CD4-positive, alpha-beta T cell treated with Interleukin-10 for 1 hour (primary cell): ENCODE results near the gene SLC10A7.

Experiments used
- DNase-seq: peaks from one replicate; pipeline ENCODE4 v3.0.0-alpha.2; 2020

SLC10A7 gene

DNA sequence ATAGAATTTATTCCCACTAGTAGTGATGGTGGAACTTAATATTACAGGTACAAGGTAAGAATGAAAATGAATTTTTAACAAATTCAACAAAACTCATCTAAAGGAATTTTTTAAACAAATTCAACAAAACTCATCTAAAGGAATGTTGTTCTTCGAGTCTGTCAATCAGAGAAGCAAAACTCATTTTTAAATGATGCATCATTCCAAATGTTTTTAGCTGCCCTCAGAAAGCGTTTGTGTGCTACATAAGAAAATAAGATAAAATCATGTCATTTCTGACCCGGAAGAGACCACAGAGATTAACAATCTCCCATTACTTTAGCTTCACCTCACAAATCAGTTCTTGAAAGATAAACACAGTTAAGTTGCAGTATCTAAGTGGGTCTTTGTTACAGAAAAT, 178.0 kb downstream of the SLC10A7 start:
- no peak for DNase-seq

DNA sequence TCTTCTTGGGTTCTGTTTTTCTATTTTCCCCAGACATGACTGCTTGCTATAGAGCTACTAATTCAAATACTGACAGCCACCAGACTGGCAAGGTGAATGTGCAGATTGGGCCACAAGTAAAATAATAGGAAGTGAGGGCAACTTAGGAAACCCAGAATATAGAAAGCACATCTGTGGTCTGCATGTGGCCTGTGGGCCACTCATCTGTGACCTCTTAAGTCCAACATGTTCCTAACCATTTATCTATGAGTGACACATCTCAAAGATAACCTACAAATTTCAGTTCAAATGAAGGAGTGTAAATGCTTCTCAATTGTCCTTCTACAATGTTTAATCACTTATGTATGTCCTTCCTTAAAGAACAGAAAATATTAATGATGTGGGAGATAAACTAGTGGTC, 178.5 kb downstream of the SLC10A7 start:
- DNase-seq = no peak

DNA sequence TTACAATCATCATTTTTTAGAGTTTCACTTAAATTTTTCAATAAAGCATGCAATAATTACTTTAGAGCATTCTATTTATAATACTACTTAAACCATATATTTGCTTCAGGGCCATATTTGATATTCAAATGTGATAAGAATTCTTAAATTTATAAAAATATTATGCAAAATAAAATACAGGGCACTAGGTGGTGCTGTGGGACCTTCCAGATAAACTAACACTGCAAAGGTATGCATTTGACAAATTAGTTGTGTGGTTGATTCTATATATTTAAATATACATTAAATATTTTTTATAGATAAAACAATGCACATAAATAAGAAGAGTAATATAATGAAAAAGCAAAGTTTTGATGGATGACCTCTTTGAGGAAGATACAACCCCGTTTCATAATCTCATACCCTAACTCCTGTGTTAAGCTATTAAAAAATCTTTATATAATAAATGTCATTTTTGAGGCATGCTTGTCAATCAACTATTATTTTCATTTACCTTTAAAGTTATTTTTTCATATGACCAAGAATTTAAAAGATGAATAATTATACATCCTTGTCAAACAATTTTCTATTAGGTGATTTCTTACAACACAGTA, 179.0 kb downstream of the SLC10A7 start:
- peak; percentile 55 for DNase-seq

DNA sequence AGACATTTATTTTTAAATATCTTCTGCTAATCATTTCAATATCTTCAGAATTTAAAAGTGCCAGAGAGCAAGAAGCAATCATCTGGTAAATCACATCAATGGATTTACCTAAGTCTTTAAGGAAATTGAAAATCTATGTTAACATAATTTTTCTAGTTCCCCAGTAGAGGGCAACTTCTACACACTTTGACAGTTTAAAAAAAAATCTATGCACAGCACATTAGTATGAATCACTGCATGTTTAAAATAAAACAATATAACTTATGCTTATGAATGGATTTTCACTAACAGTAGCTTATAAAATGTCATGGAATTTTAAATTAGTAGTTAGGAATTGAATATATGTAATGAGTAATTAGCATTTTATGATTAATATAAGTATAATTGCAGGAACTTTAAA, 180.9 kb downstream of the SLC10A7 start:
- DNase-seq = no peak

DNA sequence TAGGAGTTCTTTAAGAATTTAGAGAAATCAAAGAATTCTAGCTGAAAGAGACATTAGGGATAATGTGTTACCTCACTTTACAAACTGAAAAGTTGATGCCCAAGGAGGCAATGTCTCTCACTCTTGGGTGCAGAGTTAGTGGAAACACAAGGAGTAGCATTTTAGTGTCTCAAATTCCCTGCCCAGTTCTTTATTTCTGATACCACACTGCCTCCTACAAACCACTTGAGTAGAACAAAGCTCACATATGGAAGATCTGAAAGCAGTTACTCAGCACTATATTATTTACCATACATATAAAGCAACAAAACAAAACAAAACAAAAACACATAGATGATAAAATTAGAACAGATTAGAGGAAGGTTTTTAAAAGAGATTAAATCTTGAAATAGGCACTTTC, 183.2 kb downstream of the SLC10A7 start:
- DNase-seq = no peak

DNA sequence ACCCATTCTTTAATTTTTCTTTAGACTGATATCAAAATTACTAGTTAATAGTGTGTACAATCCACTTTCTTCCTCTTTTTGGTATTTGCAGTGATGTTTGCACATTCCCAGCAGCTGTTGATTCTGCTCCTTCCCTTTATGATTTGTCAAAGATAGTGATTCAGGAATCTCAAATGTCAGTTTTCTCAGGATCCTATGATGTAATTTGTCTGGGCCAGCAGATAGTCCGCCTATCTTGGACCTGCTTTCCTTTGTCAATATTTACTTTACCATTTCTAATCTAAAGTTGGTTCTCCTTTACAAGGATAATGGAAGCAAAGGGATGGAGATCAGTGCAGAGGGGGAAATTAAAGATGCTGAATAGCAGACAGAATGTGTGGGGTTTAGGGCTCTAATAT, 185.3 kb downstream of the SLC10A7 start:
- DNase-seq = no peak

DNA sequence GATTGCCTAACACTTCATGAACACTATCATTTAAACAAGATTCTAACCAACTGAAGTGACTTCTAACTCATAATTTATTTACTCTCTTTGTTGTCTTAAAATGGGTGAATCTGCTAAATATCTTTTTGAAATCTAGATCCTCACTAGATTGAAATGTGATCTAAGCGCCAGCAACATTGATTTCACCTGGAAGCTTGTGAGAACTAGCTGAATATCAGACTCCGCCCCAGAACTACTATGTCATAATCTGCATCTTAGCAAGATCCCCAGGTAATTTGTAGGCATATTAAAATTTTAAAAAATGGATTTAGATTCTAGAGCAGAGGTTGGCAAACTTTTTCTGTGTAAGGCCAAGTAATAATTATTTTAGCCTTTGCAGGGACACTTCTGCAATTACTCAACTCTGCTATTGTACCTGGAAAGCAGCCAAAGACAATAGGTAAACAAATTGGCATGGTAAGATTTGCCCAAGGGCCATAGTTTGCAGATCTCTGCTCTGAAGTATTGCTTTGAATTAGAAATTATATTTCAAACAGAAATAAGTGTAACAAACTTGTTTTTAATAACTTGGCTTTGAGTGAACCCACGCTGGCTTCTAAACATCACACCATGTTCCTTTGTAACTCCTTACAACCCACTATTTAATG, 185.9 kb downstream of the SLC10A7 start:
- DNase-seq = no peak

DNA sequence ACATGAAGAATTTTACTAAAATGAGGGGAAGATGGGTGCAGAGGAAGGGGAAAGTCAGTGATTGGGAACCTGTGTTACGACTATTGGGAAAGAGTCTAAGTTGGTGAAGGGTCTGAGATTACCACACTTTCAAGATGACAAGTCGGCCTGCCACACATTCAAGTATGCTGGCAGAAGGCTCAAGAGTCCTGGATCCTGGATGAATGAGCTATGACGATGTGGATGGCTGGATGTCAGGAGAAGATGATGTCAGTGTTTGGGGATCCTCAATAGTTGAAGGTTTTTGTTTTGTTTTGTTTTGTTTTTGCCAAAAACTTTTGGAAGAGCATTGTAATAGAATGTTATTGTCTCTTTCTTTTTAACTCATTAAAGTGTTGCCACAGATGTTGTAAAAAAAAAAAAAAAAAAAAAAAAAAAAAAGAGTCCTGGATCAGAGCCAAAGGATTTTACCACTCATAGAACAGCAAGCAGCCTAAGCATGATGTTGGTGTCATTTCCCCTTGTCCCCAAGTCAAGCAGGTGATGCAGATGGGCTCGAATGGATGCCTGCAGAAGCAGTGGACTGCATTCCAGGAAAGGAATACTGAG, 186.8 kb downstream of the SLC10A7 start:
- DNase-seq = no peak

DNA sequence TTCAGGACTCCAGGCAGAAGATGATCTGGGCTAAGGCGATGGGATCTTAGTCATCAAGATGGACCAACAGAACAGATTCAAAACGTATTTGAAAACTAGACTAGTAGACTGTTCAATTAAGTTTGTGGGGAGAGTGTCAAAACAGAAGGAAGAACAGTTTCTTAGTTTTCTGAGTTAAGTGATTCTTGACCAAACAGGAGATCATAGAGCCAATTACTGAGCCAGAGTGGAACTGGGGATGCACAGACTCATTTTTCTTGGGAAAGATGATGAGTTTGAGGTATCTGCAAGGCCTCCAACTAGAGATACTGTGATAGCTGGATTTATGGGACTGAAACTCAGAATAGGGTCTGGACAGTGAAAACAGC, 187.9 kb downstream of the SLC10A7 start:
- DNase-seq = no peak

DNA sequence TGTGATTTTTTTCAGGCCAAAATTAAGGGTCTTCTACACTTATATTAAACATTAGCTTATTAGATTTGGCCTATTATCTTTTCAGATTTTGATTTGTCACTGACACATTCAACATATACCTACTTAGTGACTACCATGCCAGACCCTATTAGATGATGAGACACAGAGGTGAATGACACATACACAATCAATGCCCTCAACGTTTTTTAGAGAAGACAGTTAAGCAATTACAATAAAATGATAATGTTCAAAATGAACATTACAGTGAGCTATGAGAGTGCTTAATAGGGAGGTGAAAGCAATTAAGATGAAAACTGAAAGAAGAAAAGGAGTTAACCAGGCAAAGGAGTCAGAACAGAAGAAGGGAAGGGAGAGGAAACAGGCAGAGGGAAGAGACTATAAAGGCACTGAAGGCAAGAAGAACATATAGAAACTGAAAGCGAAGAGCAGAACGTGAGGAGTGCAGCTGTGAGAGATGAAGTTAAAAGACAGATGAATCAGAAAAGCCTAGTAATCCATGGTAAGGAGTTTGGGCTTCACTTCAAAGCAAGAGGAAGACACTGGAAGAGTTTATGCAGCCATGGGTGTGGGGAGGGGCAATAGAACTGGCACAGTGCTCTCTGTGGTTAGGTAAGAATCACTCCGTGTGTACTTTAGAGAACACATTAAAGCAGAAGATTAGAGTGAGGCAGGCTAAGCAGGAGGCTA, 188.4 kb downstream of the SLC10A7 start:
- DNase-seq = peak; percentile 9

DNA sequence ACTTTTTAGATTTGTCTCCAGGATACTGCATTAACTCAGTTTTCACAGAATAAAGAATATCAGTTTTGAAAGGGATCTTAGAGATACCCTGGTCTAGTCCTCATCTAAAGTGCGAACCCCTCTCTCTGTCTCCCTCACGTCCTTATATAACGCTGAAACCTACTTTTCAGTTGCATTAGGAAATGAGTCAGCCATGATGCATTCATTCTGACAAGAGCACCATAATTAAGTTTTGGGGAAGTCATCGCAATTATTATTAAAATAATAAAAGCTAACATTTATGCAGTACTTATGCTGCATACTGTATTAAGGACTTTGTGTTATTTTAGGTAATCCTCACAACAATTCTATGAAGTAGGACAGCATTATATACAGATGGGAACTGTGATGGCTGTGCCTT, 191.3 kb downstream of the SLC10A7 start:
- DNase-seq = no peak

DNA sequence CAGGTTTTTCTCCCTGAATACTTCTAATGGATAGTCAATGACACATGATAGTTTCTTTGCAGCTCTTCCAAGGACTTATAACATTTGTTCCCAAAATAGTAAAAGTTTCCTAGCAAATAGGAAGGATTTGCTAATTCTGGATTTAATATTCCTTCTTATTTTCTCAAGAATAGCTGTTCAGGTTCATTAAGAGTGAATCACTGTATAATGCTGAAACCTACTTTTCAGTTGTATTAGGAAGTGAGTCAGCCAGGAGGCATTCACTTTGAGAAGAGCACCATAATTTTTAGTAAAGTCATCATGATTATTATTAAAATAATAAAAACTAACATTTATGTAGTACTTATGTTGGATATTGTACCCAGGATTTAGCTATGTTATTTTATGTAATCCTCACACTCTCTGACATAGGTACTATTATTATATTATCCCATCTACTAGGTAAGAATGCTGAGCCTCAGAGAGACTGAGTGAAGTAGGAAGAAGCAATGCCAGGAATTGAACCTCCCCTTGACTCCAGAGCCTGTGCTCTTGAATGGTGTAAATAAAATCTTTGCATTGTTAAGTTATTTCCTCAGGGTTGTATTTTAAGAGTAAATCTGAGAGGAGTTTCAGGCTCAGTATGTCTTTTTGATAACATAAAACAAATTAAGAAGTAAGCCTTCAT, 192.6 kb downstream of the SLC10A7 start:
- no peak for DNase-seq

DNA sequence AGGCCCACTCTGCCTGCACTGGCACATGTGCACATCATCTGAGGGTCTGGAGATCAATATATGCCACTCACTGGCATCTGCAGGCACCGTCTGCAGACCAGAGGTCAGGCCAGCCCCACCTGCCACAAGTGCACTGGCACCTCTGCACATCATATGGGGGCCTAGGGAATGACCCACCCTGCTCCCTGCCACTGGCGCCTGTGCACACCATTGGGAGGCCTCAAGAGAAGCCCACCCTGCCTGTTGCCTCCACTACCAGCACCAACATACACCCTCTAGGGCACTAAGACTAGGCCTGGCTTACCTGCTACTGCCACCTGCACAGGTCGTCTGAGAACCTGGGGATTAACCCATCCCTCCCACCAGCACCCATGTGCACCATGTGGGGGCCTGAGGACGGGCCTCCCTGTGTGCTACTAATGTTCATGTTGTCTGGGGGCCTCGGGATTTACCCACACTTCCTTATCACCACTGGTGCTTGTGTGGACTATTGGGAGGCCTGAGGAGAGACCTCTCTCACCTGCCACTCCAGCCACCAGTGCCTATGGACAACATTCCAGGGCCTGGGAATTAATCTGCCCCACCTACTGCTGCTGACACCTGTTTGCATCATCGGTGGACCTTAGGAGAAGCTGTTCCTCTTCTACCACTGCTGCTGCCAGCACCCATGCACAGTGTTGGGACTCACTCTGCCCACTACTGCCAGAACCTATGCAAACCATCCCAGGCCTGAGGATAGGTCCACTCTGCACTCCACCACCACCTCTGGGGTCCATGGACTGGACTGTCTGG, 193.7 kb downstream of the SLC10A7 start:
- no peak for DNase-seq

DNA sequence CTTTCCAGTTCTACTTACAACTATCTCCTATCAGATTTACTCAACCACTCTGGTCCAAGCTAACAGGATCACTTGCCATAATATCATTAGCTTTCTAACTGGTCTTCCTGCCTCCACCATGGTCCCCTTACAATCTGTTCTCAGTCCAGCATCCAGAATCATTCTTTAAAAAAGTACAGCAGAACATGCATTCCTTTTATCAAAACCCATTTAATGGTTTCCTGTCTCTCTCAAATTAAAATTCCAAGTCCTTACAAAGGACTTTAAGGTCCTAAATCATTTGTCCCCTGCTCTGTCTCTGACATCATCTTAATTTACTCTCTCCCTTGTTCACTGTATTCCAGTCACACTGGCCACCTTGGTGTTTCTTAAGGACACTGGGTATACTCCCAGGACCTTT, 202.8 kb downstream of the SLC10A7 start:
- no peak for DNase-seq

DNA sequence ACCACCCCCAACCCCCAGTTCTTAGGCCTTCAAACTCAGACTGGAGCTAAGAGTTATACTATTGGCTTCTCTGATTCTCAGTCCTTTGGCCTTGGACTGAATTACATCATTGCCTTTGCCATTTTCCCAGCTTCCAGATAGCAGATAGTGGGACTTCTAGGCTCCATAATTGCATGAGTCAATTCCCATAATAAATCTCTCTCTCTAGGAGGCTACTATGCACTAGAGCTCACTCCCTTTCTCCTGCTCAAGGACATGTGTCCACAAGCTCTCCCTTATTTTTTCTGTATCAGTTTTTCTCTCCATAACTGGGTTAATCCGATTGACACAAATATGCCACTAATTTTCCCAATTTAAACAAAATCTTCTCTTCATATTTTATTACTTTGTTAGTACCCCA, 204.0 kb downstream of the SLC10A7 start:
- no peak for DNase-seq

DNA sequence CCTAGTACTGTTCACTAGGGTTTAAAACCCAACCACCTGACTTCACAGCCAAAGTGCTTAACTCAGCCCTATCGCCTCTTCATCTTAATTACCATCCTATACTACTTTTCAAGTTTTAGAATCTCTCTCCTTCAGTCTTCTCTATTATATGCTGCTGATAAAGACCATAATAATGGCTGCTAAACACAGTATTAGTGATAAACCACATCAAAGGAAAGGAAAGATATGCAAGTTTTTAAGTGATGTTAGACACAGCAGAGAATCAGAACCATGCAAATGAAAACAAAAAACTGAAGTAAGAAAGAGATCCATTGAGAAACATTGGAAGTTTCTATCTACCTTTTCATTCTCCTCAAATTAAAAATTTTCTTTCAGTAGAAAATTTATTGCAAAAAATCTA, 206.6 kb downstream of the SLC10A7 start:
- no peak for DNase-seq

DNA sequence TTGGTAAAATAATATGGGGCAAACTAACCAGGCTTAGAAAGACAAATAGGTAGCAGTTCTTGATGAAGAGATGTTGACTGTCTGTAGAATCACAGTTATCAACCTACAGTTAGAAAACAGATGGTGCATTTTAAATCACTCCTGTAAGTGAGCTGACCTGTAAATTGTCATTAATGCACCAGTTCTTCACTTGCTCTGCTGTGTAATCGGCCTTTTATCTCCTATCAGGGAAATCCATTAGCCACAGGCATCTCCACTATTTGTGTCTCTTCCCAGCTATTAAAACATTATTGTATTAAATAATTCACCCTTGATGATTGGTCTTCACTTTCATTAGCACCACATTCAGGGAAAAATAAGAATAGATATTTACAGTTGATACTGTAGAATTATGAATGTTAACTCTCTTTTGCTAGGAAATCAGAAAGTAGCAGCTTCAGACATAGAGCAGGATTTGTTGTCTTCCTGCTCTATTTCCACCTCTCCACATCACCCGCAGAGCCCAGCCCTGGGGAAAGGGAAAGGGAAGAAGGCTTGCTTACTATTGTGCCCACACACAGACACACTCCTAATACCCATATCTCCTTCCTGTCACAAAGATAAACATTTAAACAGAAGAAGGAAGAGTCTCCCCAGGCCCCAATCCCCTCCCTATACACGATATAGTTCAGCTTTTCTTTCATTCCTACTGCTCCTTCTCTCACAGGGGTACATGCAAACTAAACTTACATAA, 210.3 kb downstream of the SLC10A7 start:
- no peak for DNase-seq

DNA sequence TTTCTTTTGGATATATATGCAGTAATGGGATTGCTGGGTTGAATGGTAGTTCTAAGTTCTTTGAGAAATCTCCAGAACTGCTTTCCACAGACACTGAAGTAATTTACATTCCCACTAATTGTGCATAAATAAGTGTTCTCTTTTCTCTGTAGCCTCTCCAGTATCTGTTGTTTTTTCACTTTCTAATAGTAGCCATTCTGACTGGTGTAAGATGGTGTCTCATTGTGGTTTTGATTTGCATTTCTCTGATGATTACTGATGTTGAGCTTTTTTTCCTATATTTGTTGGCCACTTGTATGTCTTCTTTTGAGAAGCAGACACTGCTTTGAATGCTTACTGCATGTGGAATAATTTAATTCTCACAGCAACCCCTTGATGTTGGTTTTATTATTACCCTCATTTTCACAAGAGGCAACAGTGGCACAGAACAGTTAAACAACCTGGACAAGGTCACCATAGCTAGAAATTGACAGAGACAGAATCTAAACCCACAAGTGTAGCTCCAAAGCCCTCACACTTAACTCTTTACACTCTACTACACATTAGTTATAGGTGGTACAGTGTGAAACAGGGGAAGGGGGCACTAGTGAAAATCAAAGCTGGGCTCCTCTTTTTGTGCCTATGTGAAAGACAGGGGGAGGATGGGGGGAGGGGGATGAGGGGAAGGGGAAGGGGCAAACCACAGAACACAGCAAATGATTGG, 211.3 kb downstream of the SLC10A7 start:
- no peak for DNase-seq

DNA sequence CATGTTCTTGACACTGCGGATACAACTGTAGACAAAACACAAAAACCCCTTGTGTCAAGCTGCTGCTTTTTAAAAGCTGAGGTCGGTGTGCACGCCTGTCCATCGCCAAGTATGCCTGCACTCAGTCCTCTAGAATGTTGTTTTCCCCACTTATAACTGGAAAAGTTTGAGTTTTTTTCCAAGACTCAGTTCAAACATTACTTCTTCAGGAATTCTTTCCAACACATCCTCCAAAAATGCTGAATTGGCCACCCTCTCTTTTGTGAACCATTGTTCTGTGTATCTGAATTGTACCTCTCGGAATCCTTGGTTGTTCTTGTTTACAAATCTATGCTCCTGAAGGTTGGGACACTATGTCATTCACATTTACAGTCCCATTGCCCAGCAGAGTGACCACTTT, 212.8 kb downstream of the SLC10A7 start:
- no peak for DNase-seq

DNA sequence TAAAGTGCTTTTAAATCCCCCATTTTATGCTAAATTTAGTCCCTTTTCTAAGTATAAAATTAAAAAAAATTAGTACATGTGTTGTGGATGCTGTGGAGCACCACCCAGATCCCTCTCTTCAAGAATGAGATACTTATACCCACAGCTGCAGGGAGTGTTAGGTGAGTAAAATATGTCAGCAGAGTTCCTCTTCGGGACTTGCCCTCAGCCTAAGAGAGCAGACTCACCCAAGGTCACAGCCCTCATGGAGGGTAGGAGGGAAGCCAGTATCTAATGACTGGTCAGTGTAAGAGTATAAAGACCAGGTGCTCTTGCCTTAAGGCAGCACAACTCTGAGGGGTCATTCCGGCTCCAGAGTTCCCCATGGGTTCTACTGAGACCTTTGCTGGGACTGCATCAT, 218.9 kb downstream of the SLC10A7 start:
- DNase-seq = no peak

DNA sequence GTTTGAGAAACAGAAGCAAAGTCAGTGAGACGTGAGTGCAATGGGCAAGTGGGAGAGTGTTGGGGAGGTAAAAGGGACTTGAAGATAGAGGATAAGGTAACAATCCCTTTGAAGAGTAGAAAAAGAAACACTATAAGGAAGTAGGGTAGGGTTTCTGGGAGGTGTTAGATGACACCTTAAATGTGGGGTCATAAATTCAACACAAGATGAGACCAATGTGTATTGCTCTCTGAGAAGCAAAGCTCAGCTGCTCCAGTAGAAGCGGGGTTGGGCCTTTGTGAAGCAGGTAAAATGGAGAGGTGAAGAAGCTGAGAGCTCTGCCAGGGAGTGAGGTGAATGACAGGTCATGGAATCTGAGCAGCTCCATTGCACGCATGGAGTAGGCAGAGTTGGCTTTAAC, 222.1 kb downstream of the SLC10A7 start:
- DNase-seq = no peak

DNA sequence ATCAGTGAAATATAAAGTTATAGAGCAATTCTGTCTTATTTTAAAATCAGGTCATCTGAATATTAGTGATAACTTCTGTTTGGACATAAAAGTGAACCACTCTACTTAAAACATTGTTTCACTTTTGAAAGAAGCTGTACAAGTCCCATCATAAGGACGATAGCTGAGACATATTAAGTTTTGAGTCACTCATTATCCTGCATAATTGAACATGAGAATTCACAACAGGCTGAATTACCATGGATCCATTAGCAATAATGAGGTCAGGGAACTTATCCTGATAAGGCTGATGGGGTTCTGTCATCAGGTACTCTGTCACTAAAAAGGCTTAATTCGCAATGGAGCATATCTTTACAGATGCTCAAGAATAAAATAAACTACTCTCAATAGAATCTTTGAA, 227.0 kb downstream of the SLC10A7 start:
- no peak for DNase-seq
